ENCODE data around the gene NTM.

Gene NTM

GRCh38 chr11:131943295-131943694, 572.9 kb downstream of the NTM start:
- DNase-seq: no peak

GRCh38 chr11:131944736-131945135, 574.3 kb downstream of the NTM start:
- no peak for DNase-seq

DNA sequence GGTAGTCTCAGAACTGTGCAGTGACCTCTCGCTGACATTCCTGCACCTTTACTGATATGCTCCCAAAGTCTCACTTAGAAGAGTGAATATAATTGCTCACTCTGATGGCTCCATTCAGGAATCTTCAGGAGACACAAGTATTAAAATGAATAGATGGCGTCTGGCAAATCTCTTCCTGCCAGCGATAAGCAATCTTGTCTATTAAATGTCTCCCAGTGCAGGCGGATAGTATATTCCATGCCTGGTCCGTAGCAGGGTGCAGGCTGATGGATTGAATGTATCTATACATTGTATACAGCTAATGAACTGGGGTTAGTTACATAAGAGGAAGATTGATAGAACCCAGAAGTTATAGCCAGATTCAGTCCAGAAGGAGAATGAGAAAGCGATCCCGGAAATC, 575.3 kb downstream of the NTM start:
- DNase-seq: no peak

DNA sequence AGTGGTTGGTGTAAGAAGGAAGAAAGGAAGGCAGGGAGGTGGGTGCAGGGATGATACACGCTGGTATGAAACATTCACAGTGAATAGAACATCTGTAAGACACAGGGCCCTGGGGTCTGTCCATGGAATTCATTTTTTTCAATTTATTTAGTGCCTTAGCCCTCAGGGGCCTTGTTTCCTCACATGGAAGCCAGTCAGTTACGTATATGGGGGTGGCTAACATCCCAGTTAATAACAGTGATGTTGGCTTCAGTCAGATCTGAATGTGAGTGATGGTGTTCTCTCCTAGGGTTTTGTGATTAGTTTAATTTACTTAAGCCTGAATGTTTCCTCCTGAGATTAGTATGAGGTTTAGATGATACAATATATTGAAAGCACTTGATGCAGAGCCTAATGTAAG, 577.1 kb downstream of the NTM start:
- no peak for DNase-seq

- DNase-seq: no peak
Measured at GRCh38 chr11:131951121-131951520, 580.7 kb downstream of the NTM start.

- no peak for DNase-seq
Measured at GRCh38 chr11:131954146-131954545, 583.7 kb downstream of the NTM start.

- no peak for DNase-seq
Measured at GRCh38 chr11:131955904-131956303, 585.5 kb downstream of the NTM start.

DNA sequence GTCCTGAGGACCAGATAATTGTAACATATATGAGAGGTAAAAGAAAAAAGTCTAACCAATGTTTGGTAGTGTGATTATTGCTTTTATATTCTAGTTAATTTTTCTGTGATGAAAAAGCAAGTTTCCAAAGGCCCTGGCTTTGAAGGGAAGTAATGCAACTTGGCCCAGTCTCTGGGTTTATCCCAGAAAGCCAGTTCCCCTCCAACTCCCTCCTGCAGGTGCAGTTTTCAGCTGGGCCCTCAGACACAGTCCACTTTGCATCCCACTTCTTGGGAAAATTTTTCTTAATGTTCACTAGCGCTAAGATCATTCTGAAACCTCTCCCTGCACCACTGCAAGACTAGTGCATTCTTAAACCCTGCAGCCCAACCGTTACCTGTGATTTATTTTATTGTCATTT, 586.8 kb downstream of the NTM start:
- no peak for DNase-seq

GRCh38 chr11:131957875-131958274, 587.5 kb downstream of the NTM start:
- no peak for DNase-seq

DNA sequence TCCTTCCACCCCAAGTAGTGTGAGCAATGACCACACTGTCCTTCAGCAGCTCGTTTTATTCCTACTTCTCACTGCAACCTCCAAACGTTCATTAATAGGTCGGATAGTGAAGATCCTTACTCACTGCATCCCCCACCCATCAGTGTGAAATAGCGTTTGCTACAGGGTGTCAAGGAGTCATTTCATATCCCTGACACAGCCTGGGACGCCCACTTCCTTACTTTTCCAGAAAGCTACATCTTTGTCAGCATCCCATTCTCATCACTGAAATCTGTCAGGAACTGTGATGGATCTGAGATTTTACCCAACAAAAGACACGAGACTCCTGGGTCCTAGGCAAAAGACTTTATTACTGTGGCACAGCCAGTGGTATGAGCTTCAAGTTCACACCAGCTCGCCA, 592.4 kb downstream of the NTM start:
- no peak for DNase-seq

DNA sequence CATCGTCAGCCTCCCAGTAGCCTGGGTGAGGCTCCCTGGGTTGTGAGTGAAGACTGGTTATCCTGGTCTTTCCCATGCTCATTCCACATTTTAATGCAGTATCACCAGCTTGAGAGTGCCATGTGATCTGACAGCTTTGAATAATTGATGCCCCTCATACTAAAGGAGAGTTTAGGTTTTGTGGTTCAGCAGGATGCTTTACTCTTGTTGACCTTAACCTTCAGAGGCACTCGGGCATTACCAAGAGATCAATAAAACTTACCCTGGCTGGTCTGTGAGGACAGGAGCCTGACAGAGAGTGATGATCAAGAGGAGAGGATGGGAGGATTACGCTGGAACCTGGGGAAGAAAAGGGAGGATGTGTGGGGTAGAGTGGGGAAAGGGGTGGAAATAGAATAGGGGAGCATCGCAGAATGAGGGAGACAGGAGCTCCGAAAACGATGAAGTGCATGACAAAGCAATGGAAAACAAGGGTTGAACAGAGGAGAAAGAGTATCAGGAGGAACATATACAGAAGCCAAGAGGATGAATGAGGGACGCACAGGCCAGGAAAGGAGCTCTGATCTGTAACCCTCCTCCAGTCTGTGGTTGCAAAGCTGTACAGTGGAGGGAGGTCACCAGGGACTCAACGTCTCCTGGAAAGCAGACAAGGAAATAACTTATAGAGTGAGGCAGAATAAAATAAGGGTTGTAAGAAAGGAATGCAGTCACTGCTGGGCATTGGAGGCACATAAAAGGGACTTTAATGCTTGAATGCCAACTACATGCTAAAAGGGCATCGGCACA, 594.5 kb downstream of the NTM start:
- no peak for DNase-seq

DNA sequence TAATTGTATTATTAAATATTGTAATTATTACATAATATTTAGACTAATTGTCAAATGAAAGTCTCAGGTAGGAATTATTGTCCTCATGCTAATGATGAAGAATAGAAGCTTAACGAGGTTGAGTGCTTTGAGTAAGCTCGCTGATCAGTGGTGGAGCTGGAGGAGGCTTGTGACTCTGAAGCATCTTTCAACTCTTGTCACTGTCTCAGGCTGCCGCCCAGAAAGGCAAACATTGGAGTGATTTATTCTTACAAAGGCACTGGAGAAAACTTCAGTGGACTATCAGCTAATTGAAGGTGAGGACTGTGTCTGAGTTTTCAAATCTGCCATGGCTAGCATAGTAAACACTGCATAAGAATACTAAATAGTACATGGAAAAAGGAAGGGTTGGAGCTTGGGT, 595.1 kb downstream of the NTM start:
- DNase-seq: no peak

GRCh38 chr11:131966667-131967066, 596.3 kb downstream of the NTM start:
- DNase-seq: no peak

DNA sequence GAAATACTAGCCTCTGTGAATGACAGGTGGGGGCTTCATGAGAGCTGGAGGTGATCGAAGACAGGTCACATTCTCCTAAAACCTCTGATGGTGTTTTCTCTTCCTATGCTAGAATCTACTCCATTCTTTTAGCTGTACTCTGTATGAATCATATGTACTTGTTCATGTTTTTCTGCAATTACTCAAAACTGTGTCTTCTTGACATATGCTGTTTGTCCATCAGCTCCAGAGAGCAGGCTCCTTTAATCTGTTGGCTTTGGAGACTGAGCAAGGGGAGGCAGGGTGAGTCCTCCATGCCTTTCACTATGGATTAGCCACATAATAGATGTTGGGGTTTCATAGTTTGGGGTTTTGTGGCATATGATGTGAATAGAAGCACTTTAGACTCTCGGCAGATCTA, 598.8 kb downstream of the NTM start:
- no peak for DNase-seq

- DNase-seq: no peak
Measured at GRCh38 chr11:131973061-131973460, 602.6 kb downstream of the NTM start.

DNA sequence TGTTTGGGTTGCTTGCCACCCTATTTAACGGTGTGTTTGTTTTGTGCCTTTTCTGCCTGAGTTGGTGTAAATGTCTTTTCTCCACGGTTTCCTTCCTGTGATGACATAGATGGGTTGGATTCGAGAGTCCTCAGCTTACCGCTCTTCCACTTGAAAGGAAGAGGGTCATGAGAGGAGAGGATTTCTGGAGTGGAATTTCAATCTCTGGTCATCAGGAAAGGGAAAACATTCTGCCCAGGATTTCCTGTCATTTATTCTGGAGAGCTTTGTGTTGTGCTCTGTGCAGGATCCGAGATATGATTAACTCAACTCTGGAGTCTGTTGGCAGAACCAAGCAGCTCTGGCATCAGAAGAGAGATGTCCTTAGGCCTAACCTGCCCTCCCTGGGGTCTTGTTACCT, 605.2 kb downstream of the NTM start:
- no peak for DNase-seq

- no peak for DNase-seq
Measured at GRCh38 chr11:131976021-131976420, 605.6 kb downstream of the NTM start.

DNA sequence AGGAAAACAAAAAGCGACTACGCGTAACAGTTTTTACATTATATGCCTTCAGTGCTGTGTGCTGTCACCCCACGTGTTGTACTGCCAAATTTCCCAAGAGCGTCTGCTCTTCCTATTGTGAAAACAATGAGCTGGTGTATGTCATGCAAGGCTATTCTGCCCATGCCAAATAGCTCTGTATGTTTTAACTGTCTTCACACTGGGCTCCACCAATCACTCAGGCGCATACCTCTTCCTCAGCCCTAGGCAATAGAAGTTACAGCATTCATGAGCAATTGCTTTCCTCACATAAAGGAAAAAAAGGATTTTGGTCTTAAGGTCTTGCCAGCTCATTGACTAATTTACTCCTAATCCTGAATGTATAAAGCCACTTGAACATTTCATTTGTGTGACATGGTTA, 606.8 kb downstream of the NTM start:
- DNase-seq: no peak

DNA sequence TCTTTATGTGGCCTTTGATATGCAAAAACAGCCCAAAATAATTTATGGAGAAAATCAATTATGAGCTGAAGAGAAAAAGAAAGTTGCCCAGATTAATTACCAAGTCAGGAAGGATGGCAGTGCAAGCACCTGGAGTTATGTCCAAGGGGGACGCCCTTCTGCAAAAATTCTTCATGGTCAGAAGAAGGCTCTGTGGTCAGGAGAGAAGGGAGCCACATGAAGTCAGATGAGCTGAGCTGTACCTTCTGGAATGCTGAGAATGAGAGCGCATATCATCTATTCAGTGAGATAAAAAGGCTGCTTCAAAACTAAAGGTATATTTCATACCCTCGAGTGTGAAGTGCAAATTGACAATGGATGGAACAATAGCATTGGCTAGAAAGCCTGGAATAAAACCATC, 607.4 kb downstream of the NTM start:
- DNase-seq: no peak

- no peak for DNase-seq
Measured at GRCh38 chr11:131978351-131978750, 607.9 kb downstream of the NTM start.

DNA sequence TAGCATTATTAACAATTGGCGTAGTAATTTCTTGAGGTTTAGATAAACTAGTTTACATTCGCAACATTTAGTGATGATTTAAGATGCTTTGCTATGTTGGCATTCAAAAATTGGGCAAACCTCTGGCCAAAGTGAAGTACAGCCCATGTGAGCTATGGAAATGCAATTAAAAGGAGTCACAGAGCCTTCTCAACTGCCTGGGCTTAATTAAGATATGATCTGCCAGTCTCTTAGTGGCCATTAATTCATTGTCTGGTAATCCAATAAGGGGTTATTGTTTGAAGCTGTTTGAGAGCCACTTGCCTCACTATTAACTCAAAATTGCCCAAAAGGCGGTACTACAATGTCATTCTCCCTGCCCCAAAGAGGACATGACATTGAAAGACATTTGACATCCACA, 608.9 kb downstream of the NTM start:
- DNase-seq: no peak

DNA sequence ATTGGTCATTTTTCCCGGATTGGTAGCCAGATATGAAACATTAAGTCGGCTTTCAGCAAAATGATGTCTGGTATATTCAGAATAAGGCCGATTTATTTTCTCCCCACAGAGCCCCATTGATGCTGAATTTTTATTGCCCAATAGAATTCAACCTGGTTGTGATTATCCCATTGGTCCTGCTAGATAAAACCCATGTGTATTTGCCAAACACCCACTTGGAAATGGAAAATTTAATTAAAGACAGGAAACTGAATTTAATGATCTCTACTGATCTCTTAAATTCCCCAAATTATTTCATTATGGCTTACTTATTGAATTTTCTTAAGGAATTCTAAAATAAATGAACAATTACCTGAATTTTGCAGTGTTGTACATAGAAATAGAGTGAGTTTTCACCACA, 609.8 kb downstream of the NTM start:
- no peak for DNase-seq

GRCh38 chr11:131980888-131981668, 610.7 kb downstream of the NTM start:
- no peak for DNase-seq

DNA sequence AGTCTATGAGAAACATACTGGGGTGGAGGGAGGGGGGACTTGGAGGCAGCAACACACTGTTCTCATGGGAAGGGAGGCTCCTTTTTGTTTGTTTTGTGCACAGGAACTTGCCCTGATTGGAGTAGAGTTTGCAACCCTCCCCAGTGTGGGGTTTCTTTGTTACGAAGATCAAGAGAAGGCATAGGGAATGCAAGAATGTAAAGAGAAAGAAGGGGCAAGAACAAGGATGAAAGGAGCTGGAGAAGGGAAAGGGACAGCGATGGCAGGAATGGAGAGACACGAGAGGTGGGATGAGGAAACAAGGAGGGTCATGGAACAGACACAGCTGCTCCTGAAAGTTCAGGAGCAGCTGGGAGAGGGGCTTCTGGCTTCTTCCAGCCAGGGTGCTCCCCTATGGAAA, 611.7 kb downstream of the NTM start:
- DNase-seq: no peak

DNA sequence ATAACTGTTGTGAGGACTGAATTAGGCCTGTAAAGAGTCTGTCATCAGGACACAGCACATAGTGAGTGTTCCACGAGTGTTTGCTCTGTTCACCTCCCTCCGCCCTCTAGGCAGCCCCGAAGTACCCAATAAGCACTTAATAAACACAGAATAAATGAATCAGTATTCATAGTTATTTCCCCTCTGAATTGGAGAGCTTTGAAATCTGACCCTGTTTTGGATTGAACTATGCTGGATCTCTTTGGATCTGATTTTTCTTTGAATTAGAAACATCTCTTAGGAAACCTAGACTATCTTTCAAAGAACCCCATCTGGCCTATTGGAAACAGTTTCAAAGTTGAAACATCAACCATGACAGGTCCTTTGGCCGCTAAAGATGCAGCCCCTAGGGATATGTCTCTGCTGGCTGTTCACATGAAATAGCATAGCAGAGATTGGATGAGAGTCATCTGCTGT, 615.5 kb downstream of the NTM start:
- DNase-seq: no peak
